HG03558 (cell line): Measurements from ENCODE around the gene ZNF665.
"Not testable (repeated sequence)": the region's sequence is repeated elsewhere in the genome, so short reads cannot be mapped to it uniquely, and the experiment has no call there.

Source experiments
- ATAC-seq: cut with Tn5 transposase; IDR thresholded peaks from one replicate; pipeline ENCODE4 v1.9.1; 2021; ENCODE audit warnings: moderate number of reproducible peaks; ENCODE audit not compliant: unreplicated experiment; ENCODE audit errors: extremely low read depth

ZNF665 gene

DNA sequence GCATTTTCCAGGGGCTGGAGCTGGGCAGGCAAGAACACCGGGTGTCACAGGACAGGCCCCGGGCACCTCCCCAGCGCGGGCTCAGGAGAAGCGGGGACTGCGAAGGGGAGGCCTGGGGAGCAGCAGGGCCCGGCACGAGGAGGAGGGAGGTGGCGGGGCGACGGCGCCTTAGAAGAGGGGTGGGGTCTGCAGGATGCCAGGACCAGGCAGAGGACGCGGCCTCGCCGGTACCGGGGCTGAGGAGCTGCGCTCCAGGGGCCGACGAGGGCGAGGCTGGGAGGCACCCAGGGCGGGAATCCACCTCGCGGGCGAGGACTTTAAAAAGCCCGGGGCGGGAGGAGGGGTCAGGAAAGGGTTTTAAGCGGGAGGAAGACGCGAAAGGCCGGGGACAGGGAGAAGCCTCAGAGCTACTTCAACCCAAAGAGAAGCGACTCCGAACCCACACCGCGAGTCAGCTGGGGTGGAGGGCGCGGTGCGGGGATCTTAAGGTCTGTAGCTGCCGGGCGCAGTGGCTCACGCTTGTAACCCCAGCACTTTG lies 35.0 kb downstream of the ZNF665 start:
- ATAC-seq, result no peak

DNA sequence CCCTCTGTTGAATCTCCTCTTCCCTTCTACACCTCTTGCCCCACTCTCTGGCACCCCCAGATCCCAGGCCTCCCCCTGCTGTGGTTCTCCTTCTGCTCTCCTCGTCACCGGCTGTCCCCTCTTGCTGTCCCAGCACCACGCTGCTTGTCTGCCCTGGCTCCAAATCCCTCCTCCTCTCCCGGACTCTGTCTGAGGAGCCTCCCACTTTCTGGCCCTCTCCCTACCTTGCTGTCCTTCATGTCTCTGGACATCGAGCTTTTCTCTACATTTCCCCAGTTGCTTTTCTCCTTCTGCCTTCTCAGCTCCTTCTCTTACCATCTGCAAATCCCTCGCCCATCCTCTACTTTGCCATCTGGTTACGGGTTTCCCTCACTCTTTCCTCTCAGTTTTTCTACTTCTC lies 35.5 kb downstream of the ZNF665 start:
- no peak for ATAC-seq

DNA sequence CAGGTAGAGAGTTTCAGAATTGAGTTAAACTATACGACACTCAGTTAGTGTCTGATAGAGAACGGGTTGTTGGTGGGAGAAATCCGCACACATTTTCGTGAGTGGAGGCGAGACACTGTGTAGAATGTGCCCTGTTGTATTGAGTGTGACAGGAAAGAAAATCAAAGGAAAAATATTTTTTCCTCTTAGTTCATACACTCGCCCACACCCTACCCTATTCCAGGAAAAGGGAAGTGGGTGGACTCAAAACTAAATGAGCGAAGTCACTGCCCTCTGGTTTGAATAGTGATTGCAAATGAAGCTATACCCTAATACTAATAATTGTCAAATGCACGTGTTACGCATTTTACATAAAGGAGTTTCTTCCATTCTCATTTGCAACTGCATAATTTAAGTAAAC lies 36.3 kb downstream of the ZNF665 start:
- no peak for ATAC-seq

DNA sequence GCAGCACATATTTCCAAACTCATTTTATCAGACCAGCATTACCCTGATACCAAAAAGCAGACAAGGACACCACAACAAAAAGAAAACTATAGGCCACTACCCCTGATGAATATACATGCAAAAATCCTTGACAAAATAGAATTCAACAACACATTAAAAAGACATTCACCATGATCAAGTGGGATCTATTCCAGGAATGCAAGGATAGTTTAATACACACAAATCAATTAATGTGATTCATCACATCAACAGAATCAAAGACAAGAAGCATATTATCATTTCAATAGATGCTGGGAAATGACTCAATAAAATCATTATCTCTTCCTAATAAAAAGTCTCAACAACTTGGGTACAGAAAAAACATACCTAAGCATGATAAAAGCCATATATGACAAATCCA lies 45.5 kb downstream of the ZNF665 start:
- no peak for ATAC-seq

GRCh38 chr19:53140351-53140750 lies 52.8 kb downstream of the ZNF665 start:
- ATAC-seq, result no peak

DNA sequence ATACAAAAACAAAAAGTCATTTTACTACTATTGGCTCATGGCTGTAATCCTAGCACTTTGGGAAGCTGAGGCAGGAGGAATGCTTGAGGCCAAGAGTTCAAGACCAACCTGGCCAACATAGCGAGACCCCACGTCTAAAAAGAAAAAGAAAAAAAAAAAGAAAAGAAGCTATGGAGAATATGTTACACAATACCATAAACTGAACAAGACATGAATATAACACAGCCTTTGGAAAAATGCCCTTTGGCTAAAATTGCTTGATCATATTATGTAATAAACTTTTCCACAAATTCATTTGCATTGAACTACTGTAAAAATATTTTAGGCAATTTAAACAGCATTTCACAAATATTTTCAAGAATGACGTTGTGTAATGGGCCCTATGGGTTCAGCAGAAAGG lies 56.7 kb downstream of the ZNF665 start:
- ATAC-seq, result no peak

- ATAC-seq, result no peak
These were observed 60.8 kb downstream of the ZNF665 start, which contains the start of gene ZNF415 for GRCh38 chr19:53132141-53132991. ZNF415 (minus strand) TSS chr19:53132910; CDS start chr19:53122676, 10,234 bp downstream.

GRCh38 chr19:53131727-53132126 lies 61.4 kb downstream of the ZNF665 start:
- ATAC-seq, result no peak

DNA sequence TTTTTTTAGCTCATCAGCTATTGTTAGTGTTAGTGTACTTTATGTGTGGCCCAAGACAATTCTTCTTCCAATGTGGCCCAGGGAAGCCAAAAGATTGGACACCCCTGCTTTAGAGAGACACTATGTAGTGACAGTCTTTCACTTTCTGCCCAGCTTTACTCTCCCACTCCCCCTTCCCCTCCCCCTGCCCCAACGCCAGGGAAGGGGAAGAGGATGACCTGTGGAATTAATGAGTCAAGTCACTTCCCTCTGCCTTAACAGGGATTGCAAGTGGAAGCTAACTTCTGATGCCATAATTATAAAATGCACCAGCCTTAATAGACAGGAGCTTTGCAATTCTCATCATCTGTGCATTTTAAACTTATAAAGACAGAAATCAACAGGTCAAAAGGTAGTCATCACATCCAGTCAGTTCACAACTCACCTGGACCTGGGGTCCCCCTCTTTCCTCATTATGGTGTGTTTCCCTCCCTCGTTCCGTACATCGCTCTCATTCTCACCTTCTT lies 62.0 kb downstream of the ZNF665 start:
- ATAC-seq, result no peak

GRCh38 chr19:53130506-53130905 lies 62.7 kb downstream of the ZNF665 start:
- ATAC-seq, result no peak

GRCh38 chr19:53126733-53127526 lies 66.2 kb downstream of the ZNF665 start:
- ATAC-seq, result not testable (repeated sequence)

GRCh38 chr19:53123400-53123799 lies 69.8 kb downstream of the ZNF665 start:
- no peak for ATAC-seq
